ENCODE data around the gene MIER2. TPM values are rescaled to one million over a fixed set of nuclear protein-coding genes. Genes with fewer than 3 reads are reported as not detected.

The MIER2 gene
- polyA plus RNA-seq, 1 of the 3 experiments (the other 2 are of a cell fraction), result 15.9 TPM

- TF ChIP-seq USF1 (IDR thresholded peaks at IDR 0.05; ENCODE audit: borderline replicate concordance, low read depth) (no peak), EZH2phosphoT487 (IDR thresholded peaks at IDR 0.05; ENCODE audit: borderline replicate concordance, low read depth) (no peak)
These were observed 18.1 kb upstream of the MIER2 start (continued) for GRCh38 chr19:362683-363082.

- H3K9me2 ChIP-seq, result no peaks in the 10 kb centered on the region
- H3K27me3 ChIP-seq (ENCODE audit: insufficient read depth), result no peaks in the 10 kb centered on the region
- no peaks in the 10 kb centered on the region for H3K4me1 ChIP-seq (ENCODE audit: control insufficient read depth in 1 of 2, insufficient read depth in 2 of 2, low read depth in 1 of 2, low read length in 1 of 2)
- no peak for DNase-seq
- no peaks in the 10 kb centered on the region for H4K20me1 ChIP-seq (ENCODE audit: insufficient read depth)
- CTCF ChIA-PET, result interaction anchor here (0.7 to 1.4 kb wide), 2 partner anchors 9 to 13 kb away, joined by 3 to 4 read pairs; no protein-coding TSS in a partner anchor
- no peak overlapping the region for H3K4me3 ChIP-seq (ENCODE audit: low read depth in 2 of 2, low read length in 1 of 2)
- TF ChIP-seq NFIC (IDR thresholded peaks at IDR 0.05; ENCODE audit: borderline replicate concordance) (no peak), USF2 (IDR thresholded peaks at IDR 0.05; ENCODE audit: borderline replicate concordance, low read depth, low read length) (no peak), FOSL2 (IDR thresholded peaks at IDR 0.05; ENCODE audit: borderline replicate concordance, low read depth) (no peak), MEF2A (IDR thresholded peaks at IDR 0.05; ENCODE audit: borderline replicate concordance, low read depth) (no peak), IRF3 (IDR thresholded peaks at IDR 0.05; ENCODE audit: low read depth, low read length) (no peak), GABPA (IDR thresholded peaks at IDR 0.05; ENCODE audit: low read depth) (no peak), GATA2 (CRISPR knock-in tag; IDR thresholded peaks at IDR 0.05) (no peak), MAX (IDR thresholded peaks at IDR 0.05; ENCODE audit: low read depth) (no peak), USF1 (IDR thresholded peaks at IDR 0.05; ENCODE audit: borderline replicate concordance, low read depth) (no peak), TEAD4 (IDR thresholded peaks at IDR 0.05; ENCODE audit: borderline replicate concordance, insufficient read depth) (no peak), RAD21 (IDR thresholded peaks at IDR 0.05; ENCODE audit: low read length) (no peak), JUND (IDR thresholded peaks at IDR 0.05) (no peak), RXRA (IDR thresholded peaks at IDR 0.05; ENCODE audit: borderline replicate concordance, low read depth) (no peak), FOXJ3 (CRISPR knock-in tag; IDR thresholded peaks at IDR 0.05) (no peak), MXI1 (IDR thresholded peaks at IDR 0.05; ENCODE audit: low read depth, low read length) (no peak), RCOR1 (IDR thresholded peaks at IDR 0.05; ENCODE audit: low read length) (no peak), EP300 (IDR thresholded peaks at IDR 0.05; ENCODE audit: borderline replicate concordance in 1 of 2, low read depth in 1 of 2, low read length in 1 of 2) (no peak)
- no peak overlapping the region for H3K4me2 ChIP-seq
- no peaks in the 10 kb centered on the region for H3K36me3 ChIP-seq (replicated peaks in 1 of 2; ENCODE audit: control insufficient read depth in 1 of 2, insufficient read depth in 2 of 2, low read length in 1 of 2)
- H3F3A ChIP-seq (replicated peaks; ENCODE audit: insufficient read depth), result no peaks in the 10 kb centered on the region
- no peaks in the 10 kb centered on the region for H3K79me2 ChIP-seq (ENCODE audit: insufficient read depth)
- no peak overlapping the region for H3K27ac ChIP-seq (ENCODE audit: low read depth in 2 of 2, low read length in 1 of 2)
- no peak overlapping the region for H3K9ac ChIP-seq
- 86% methylated on average over 10 of the region's 11 CpGs for WGBS (ENCODE audit: low lambda C conversion rate)
- no peaks in the 10 kb centered on the region for H3K9me3 ChIP-seq
- H2AFZ ChIP-seq (ENCODE audit: low read depth), result no peak overlapping the region
- POLR2A ChIA-PET, result no interaction called here
These were observed 17.6 kb upstream of the MIER2 start for GRCh38 chr19:362154-362553.
